Spleen (tissue), 11 donors: Measurements from ENCODE around the gene RAVER2. TPM values are rescaled to one million over a fixed set of nuclear protein-coding genes. Genes with fewer than 3 reads are reported as not detected.

ENCODE experiments used
- DNase-seq: peaks from one replicate; pipeline ENCODE4 v3.0.0-alpha.2; 2020
- H3K27ac ChIP-seq, 8 donors: fragments of 200-600 bp; sonication (generic) in 7 of 8; 1 replicate in 4 of 8; 2 replicates in 4 of 8; pipeline versions ENCODE4 v1.5.0 to v1.8.0; 2016 to 2021; ENCODE audit warnings: inconsistent platforms in 4 of 8, mild to moderate bottlenecking in 4 of 8, moderate library complexity in 1 of 8
- H3K27me3 ChIP-seq, 7 donors: fragments of 200-600 bp; sonication (generic) in 6 of 7; replicated peaks in 1 of 7; 1 replicate in 4 of 7; 2 replicates in 3 of 7; pipeline versions ENCODE4 v1.5.0 to v1.8.0; 2016 to 2021; ENCODE audit warnings: inconsistent platforms in 3 of 7, mild to moderate bottlenecking in 1 of 7
- H3K36me3 ChIP-seq, 6 donors: fragments of 200-600 bp; sonication (generic) in 5 of 6; 1 replicate in 4 of 6; 2 replicates in 2 of 6; pipeline versions ENCODE4 v1.5.0 to v1.8.0; 2016 to 2021; ENCODE audit warnings: inconsistent platforms in 2 of 6
- H3K4me1 ChIP-seq, 6 donors: fragments of 200-600 bp; sonication (generic) in 5 of 6; 1 replicate in 3 of 6; 2 replicates in 3 of 6; pipeline versions ENCODE4 v1.5.0 to v1.8.0; 2016 to 2021; ENCODE audit warnings: inconsistent platforms in 3 of 6
- H3K4me3 ChIP-seq, 8 donors: fragments of 200-600 bp; sonication (generic) in 7 of 8; 1 replicate in 4 of 8; 2 replicates in 4 of 8; pipeline versions ENCODE4 v1.5.0 to v1.8.0; 2016 to 2021; ENCODE audit warnings: inconsistent platforms in 4 of 8, mild to moderate bottlenecking in 4 of 8, moderate library complexity in 2 of 8
- H3K9me3 ChIP-seq, 8 donors: fragments of 200-600 bp; sonication (generic) in 7 of 8; 1 replicate in 4 of 8; 2 replicates in 4 of 8; pipeline versions ENCODE4 v1.5.0 to v1.8.0; 2016 to 2021; ENCODE audit warnings: inconsistent platforms in 4 of 8
- CTCF ChIP-seq, 11 experiments: fragments of 200-600 bp in 7 of 11; fragments of 450-650 bp in 4 of 11; sonication (generic) in 4 of 11; IDR thresholded peaks in 8 of 11; conservative IDR thresholded peaks in 3 of 11; 1 replicate in 7 of 11; 2 replicates in 4 of 11; pipeline versions ENCODE4 v1.4.0 to v1.8.0; 2016 to 2021; ENCODE audit warnings: antibody characterized with exemption in 11 of 11, inconsistent platforms in 4 of 11, mild to moderate bottlenecking in 1 of 11
- POLR2A ChIP-seq, 3 donors: fragments of 450-650 bp; IDR thresholded peaks; one replicate each; pipeline ENCODE4 v1.5.1; 2017; ENCODE audit warnings: antibody characterized with exemption in 3 of 3, mild to moderate bottlenecking in 1 of 3
- POLR2AphosphoS5 ChIP-seq, 3 donors: sonication (generic); formaldehyde crosslinking; IDR thresholded peaks; one replicate each; pipeline ENCODE4 v1.5.1; 2017; ENCODE audit warnings: antibody characterized with exemption in 3 of 3
- WGBS, 5 donors: extraction: QIAGEN DNeasy Blood & Tissue Kit in 3 of 5; methylation state at CpG; one replicate each; pipeline versions ENCODE4 v1.1.5 to v1.1.7; 2013 to 2018; 5-methylcytosine and 5-hydroxymethylcytosine counted together
- intact Hi-C: fragments of 100-400 bp; cut with DNase I; formaldehyde crosslinking; loops from one replicate; pipeline ENCODE4 v1.15.0; 2023; ENCODE audit warnings: low total_unique reads
- polyA plus RNA-seq, 3 donors: library from polyadenylated mRNA; stranded (reverse); fragments of 200-250 nt; gene quantifications; one replicate each; pipeline ENCODE4 v1.2.1, GENCODE V29; 2013
- total RNA-seq, 7 donors: library from RNA; depleted of rRNA in 3 of 7; stranded (reverse); fragments of >200 nt in 3 of 7; fragmentation: NEBNext Ultra II Directional in 4 of 7; extraction: Animal tissue kit (Norgen Biotek cat#: 25700) in 4 of 7; gene quantifications; one replicate each; pipeline versions ENCODE4 v1.1.0 to v1.2.1, GENCODE V29; 2016 to 2021
- donor health status: healthy with polysubstance abuse.
- donor health status: DM: no; HTN: no; CAD: no; lungs with moderate emphysema.
- donor health status: DM: no; HTN: no; CAD: no.
- donor health status: Bipolar disorder and iron deficiency.
- donor health status: healthy.
- donor health status: DM: no; HTN: no; CAD: no.
- donor health status: DM: yes; HTN: yes; CAD: no.

The RAVER2 gene
- total and polyA plus RNA-seq, 10 donors = 1.8 to 14.1 (median 7.7) TPM

GRCh38 chr1:64754173-64754572, 9.3 kb downstream of the RAVER2 start:
- no peaks in the 10 kb centered on the region for H3K36me3 ChIP-seq
- no peak overlapping the region for H3K27ac ChIP-seq
- no peak for TF ChIP-seq POLR2AphosphoS5 (IDR thresholded peaks at IDR 0.05)
- no peak for TF ChIP-seq CTCF (IDR thresholded peaks at IDR 0.05 in 8 of 11, conservative IDR thresholded peaks at IDR 0.05 in 3 of 11)
- no peak for TF ChIP-seq POLR2A (IDR thresholded peaks at IDR 0.05)
- intact Hi-C loops = no loop called here
- DNase-seq = no peak
- peaks cover 0 to 6% (median 0%) of the 10 kb centered on the region in 6 donors for H3K4me1 ChIP-seq
- no peaks in the 10 kb centered on the region for H3K27me3 ChIP-seq
- H3K9me3 ChIP-seq = peaks cover 0 to 13% (median 7%) of the 10 kb centered on the region in 8 donors
- H3K4me3 ChIP-seq = no peak overlapping the region
- WGBS, 5 donors = 92 to 97% (median 96%) methylated on average over 3 of the region's 3 CpGs

- no peak for DNase-seq
- H3K27me3 ChIP-seq = no peaks in the 10 kb centered on the region
- H3K9me3 ChIP-seq = peaks cover 0 to 13% (median 7%) of the 10 kb centered on the region in 8 donors
- intact Hi-C loops = no loop called here
- H3K4me3 ChIP-seq = no peak overlapping the region
- no peaks in the 10 kb centered on the region for H3K36me3 ChIP-seq
- H3K27ac ChIP-seq = peak overlapping the region in 3 of 8 donors; percentile 3 to 48 (median 40)
- WGBS, 5 donors = 60 to 79% (median 63%) methylated on average over 2 of the region's 2 CpGs
- no peak for TF ChIP-seq POLR2A (IDR thresholded peaks at IDR 0.05)
- no peak for TF ChIP-seq POLR2AphosphoS5 (IDR thresholded peaks at IDR 0.05)
- no peak for TF ChIP-seq CTCF (IDR thresholded peaks at IDR 0.05 in 8 of 11, conservative IDR thresholded peaks at IDR 0.05 in 3 of 11)
- peaks cover 0 to 6% (median 0%) of the 10 kb centered on the region in 6 donors for H3K4me1 ChIP-seq
These were observed 10.5 kb downstream of the RAVER2 start for GRCh38 chr1:64755361-64755760.

GRCh38 chr1:64756770-64757169, 11.9 kb downstream of the RAVER2 start:
- TF ChIP-seq CTCF (IDR thresholded peaks at IDR 0.05 in 8 of 11, conservative IDR thresholded peaks at IDR 0.05 in 3 of 11) (no peak), POLR2AphosphoS5 (IDR thresholded peaks at IDR 0.05) (no peak), POLR2A (IDR thresholded peaks at IDR 0.05) (no peak)
- Histone ChIP-seq H3K9me3 (peaks cover 0 to 13% (median 7%) of the 10 kb centered on the region in 8 donors), H3K4me1 (peaks cover 0 to 6% (median 0%) of the 10 kb centered on the region in 6 donors), H3K27ac (no peak overlapping the region), H3K4me3 (no peak overlapping the region), H3K27me3 (no peaks in the 10 kb centered on the region), H3K36me3 (no peaks in the 10 kb centered on the region)
- WGBS, 5 donors = 75 to 82% (median 81%) methylated on average over 1 of the region's 1 CpG
- intact Hi-C loops = no loop called here
- no peak for DNase-seq

- no peak overlapping the region for H3K4me3 ChIP-seq
- H3K4me1 ChIP-seq = peaks cover 0 to 6% (median 0%) of the 10 kb centered on the region in 6 donors
- no peak for DNase-seq
- no peaks in the 10 kb centered on the region for H3K27me3 ChIP-seq
- no peaks in the 10 kb centered on the region for H3K36me3 ChIP-seq
- peaks cover 0 to 13% (median 7%) of the 10 kb centered on the region in 8 donors for H3K9me3 ChIP-seq
- no peak overlapping the region for H3K27ac ChIP-seq
- whole genome bisulfite sequencing, 5 donors = 56 to 75% (median 60%) methylated on average over 1 of the region's 1 CpG
- intact Hi-C loops = no loop called here
- no peak for TF ChIP-seq POLR2AphosphoS5 (IDR thresholded peaks at IDR 0.05)
These were observed 12.3 kb downstream of the RAVER2 start for GRCh38 chr1:64757213-64757612.

GRCh38 chr1:64758233-64758632, 13.4 kb downstream of the RAVER2 start:
- Histone ChIP-seq H3K27me3 (no peaks in the 10 kb centered on the region), H3K27ac (no peak overlapping the region), H3K4me3 (no peak overlapping the region), H3K36me3 (no peaks in the 10 kb centered on the region), H3K9me3 (peaks cover 0 to 13% (median 7%) of the 10 kb centered on the region in 8 donors), H3K4me1 (peaks cover 0 to 6% (median 0%) of the 10 kb centered on the region in 6 donors)
- WGBS, 5 donors = 87 to 97% (median 92%) methylated on average over 3 of the region's 3 CpGs
- no peak for TF ChIP-seq POLR2A (IDR thresholded peaks at IDR 0.05)
- TF ChIP-seq CTCF (IDR thresholded peaks at IDR 0.05 in 8 of 11, conservative IDR thresholded peaks at IDR 0.05 in 3 of 11) = no peak
- no peak for TF ChIP-seq POLR2AphosphoS5 (IDR thresholded peaks at IDR 0.05)
- no peak for DNase-seq
- intact Hi-C loops = no loop called here
